ENCODE measurements around the gene EXOSC5.
"Not testable (repeated sequence)": the region's sequence is repeated elsewhere in the genome, so short reads cannot be mapped to it uniquely, and the experiment has no call there.

EXOSC5 gene

DNA sequence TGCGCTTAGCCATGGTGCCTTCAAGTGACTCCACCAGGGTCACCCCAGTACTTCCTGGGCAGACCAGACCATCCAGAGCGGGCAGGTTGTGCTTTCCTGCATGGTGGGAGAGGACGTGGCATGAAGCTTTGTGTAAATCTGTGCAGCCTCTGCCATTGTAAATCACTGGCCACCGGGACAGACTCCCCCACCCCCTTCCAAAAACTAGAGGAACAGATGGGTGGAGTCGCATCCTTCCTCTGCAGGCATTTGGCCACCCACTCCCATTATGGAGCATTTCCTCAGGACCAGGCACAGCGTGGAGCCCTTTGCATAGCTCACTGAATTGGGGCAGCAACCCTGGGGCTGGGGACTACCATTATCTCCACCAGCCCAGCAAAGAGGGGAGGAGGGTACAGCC is 8.6 kb upstream of the EXOSC5 start:
- no peak for DNase-seq (ENCODE audit: low read depth)

DNA sequence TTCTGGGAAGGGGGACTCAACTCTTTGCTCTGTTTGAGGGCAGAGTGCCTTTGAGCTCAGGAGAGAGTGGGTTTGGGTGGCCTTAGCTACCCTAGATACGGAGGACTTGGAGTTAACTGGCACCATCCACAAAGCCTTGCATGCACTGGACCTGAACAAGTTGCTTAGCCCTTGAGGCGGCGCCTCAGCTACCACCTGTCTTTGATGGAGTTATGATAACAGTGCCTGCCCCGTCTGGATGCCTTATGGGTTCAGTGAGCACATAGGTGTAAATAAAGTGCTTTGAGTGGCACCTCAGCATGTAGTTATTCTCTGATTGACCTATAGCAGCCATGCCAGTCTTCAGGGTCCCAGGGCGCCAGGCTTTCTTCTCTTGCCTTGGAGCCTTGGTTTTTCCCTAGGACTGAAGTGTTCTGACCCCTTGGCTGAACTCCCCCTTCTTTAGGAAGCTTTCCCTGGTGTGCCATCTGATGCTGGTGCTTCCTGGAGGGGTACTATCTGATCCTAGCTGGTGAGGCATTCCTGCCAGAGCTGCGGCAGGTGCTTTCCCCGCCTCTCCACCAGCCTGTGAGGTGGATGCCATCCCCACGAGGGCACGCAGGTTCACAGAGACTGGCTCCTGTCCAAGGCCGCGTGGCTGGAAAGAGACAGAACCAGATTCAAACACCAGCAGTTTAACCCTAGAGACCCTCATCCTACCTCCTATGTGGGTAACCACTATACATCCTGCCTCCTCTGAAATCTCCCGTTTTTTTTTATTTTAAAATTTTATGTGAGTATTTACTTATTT is 6.2 kb upstream of the EXOSC5 start:
- no peak for DNase-seq (ENCODE audit: low read depth)

- DNase-seq (ENCODE audit: low read depth): no peak
Observed at GRCh38 chr19:41402010-41402409, 4.9 kb upstream of the EXOSC5 start.

DNA sequence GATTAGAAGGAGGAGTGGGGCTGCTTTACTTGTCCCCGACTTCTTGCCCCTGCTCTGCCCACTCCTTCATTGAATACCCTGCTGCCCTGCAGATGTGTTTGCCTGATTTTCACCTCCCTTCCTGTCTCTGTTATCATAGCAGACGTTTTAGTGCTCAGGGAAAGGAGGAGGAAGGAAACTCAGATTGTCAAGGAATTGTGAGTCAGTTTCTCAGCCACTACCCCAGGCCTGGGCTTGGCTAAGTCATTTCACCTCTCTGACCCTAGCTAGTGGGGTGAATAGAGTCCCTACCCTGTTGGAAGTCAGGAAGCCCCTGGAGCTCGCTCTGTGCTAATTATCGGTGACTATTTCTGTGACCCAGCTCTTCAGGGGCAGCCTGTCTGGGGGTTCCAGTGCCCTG is 4.3 kb upstream of the EXOSC5 start:
- DNase-seq (ENCODE audit: low read depth): no peak

- DNase-seq (ENCODE audit: low read depth): no peak
Observed at GRCh38 chr19:41399525-41399924, 2.4 kb upstream of the EXOSC5 start.

DNA sequence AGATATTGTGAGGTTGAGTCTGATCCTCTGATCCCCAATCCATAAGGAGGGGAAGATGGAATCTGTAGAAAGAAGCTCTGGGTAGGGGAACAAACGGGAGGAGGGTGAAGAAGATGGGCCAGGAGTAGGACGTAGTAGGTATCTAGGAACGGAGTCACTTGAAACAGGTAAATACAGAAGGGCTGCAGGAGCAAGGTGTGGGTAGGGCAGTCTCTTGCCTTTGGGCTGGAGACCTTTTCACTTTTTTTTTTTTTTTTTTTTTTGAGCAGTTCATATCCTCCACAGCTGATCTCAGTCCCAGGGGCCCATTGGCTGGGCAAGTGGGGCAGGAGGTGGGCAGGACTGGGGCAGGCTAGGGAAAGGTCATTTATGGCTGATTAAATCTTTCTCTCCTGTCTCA is 1.9 kb upstream of the EXOSC5 start:
- no peak for DNase-seq (ENCODE audit: low read depth)

DNA sequence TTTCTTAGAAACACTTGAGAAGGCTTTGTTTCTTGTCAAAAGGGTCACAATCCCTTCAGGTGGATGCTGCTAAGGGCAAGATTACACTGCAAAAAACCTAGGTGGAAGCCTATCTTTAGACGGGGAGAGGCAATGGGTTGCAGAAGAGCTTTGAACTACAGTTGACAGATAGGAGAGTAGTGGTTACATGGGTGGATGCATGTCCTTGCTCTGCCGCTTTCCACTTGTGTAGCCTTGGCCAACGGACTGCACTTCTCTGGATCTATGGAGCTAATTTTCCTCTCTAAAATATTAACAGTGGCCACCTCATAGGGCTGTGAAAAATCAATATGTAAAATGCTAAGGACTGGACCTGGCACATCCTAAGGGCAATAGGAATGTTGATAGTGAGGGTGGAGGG is 1.4 kb upstream of the EXOSC5 start:
- DNase-seq (ENCODE audit: low read depth): no peak

GRCh38 chr19:41398050-41398418 is 875 bp upstream of the EXOSC5 start:
- DNase-seq (ENCODE audit: low read depth): no peak

GRCh38 chr19:41395355-41395754 is 1.8 kb downstream of the EXOSC5 start:
- DNase-seq (ENCODE audit: low read depth): no peak

DNA sequence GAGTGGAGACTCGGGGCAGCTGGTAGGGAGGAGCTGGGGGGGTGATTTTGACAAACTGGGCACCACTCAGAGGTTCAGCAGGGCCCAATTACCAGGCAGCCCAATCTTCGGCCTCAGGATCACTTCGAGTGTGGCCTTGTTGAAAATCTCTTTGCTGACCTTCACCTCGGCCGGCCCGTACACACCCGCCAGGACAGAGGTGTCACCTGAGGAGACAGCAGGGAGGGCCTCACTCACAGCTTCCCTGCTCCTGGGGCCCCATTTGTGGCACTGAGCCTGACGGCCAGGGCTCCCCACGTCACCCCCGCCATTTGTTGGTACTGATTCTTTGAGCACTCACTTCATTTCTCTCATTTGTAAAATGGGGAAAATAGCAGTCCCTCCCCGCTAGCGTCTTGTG is 4.4 kb downstream of the EXOSC5 start:
- DNase-seq (ENCODE audit: low read depth): no peak

DNA sequence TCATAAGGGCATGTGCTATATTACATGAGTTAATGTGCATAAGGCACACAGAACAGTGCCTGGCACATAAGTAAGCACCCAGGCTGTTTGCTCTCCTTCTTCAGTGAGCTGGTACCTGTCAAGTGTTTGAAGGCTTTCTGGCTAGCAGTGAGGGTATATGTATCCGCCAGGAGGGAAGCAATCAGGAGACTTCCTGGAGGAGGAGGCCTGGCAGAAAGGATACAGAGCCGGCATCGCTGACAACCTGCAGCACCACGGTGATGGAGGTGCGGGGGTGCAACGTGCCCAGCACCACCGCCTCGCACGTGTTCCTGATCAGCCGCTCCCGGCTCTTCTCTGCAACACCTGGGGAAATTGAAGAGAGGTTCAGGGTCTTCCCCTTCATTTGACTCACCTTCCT is 5.5 kb downstream of the EXOSC5 start:
- no peak for DNase-seq (ENCODE audit: low read depth)

GRCh38 chr19:41386442-41386841 is 10.7 kb downstream of the EXOSC5 start:
- DNase-seq (ENCODE audit: low read depth): no peak

DNA sequence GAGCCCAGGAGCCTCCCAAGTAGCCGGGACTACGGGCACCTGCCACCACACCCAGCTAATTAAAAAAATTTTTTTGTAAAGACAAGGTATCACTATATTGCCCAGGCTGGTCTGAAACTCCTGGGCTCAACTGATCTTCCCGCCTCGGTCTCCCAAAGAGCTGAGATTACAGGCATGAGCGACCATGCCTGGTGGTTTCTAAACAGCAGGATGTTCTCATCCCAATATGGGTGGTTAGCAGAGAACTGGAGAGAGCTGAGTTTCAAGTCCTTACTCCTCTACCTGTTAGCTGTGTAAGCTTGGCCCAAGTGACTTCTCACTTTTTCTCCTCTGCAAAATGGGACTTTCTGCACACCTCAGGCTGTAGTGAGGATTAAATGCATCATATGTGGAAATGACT is 12.8 kb downstream of the EXOSC5 start:
- no peak for DNase-seq (ENCODE audit: low read depth)

DNA sequence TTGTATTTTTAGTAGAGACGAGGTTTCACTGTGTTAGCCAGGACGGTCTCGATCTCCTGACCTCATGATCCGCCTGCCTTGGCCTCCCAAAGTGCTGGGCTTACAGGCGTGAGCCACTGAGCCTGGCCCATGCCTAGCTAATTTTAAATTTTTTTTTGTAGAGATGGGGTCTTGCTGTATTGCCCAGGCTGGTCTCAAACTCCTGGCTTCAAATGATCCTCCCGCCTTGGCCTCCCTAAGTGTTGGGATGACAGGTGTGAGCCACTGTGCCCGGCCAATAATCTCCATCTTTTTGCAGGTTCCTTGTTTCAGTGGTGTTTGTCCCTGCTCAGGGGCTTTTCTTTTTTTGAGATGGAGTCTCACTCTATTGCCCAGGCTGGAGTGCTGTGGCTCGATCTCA is 15.6 kb downstream of the EXOSC5 start:
- not testable (repeated sequence) for DNase-seq (ENCODE audit: low read depth)

- no peak for DNase-seq (ENCODE audit: low read depth)
Observed at GRCh38 chr19:41377977-41378709, 19.0 kb downstream of the EXOSC5 start.

- DNase-seq (ENCODE audit: low read depth): no peak
Observed at GRCh38 chr19:41376998-41377365, 20.2 kb downstream of the EXOSC5 start.

- DNase-seq (ENCODE audit: low read depth): no peak
Observed at GRCh38 chr19:41376241-41376997, 20.7 kb downstream of the EXOSC5 start, which contains the start of gene TMEM91. TMEM91 (plus strand) TSS chr19:41376533; CDS start chr19:41378310, 1,777 bp downstream.

- DNase-seq (ENCODE audit: low read depth): no peak
Observed at GRCh38 chr19:41373993-41374392, 23.2 kb downstream of the EXOSC5 start.

DNA sequence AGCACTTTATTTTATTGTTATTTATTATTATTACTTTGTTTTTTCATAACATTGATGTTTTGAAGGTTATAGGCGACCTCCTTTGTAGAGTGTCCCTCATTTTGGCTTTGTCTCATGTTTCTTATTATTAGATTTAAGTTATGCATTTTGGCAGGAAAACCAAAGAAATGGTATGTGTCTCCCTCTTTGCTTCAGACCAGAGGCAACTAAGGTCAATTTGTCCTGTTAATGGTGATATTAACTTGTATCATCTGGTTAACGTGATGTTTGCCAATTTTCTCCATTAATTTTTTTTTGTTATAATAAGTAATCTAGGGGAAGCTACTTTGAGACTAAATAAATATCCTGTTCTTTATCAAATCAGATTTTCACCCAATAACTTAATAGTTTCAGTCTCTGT is 24.7 kb downstream of the EXOSC5 start:
- DNase-seq (ENCODE audit: low read depth): no peak

DNA sequence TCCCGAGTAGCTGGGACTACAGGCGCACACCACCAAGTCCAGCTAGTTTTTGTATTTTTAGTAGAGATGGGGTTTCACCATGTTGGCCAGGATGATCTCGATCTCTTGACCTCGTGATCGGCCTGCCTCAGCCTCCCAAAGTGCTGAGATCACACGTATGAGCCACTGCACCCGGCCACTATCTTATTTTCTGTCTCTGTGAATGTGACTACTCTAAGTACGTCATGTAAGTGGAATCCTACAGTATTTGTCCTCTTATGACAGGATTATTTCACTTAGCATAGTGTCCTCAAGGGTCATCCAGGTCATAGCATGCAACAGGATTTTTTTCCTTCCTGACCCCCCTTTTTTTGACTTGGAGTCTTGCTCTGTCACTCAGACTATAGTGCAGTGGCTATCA is 25.6 kb downstream of the EXOSC5 start:
- DNase-seq (ENCODE audit: low read depth): no peak

- DNase-seq (ENCODE audit: low read depth): not testable (repeated sequence)
Observed at GRCh38 chr19:41371119-41371518, 26.0 kb downstream of the EXOSC5 start.

GRCh38 chr19:41369769-41370168 is 27.4 kb downstream of the EXOSC5 start:
- no peak for DNase-seq (ENCODE audit: low read depth)

GRCh38 chr19:41367848-41368301 is 29.3 kb downstream of the EXOSC5 start:
- no peak for DNase-seq (ENCODE audit: low read depth)

Measured in activated T-helper 9 cell treated with anti-CD3 and anti-CD28 coated beads, Interleukin-2, amount 50 U/mL, for 16 hours (primary cell).